Cerebellar nuclear complex (tissue), 1 donor: ENCODE measurements around the gene RTN1.

Experiments used
- DNase-seq, 2 experiments: peaks; one replicate each; lab custom pipeline; 2025; lab: John Stamatoyannopoulos, UW

RTN1 gene

DNA sequence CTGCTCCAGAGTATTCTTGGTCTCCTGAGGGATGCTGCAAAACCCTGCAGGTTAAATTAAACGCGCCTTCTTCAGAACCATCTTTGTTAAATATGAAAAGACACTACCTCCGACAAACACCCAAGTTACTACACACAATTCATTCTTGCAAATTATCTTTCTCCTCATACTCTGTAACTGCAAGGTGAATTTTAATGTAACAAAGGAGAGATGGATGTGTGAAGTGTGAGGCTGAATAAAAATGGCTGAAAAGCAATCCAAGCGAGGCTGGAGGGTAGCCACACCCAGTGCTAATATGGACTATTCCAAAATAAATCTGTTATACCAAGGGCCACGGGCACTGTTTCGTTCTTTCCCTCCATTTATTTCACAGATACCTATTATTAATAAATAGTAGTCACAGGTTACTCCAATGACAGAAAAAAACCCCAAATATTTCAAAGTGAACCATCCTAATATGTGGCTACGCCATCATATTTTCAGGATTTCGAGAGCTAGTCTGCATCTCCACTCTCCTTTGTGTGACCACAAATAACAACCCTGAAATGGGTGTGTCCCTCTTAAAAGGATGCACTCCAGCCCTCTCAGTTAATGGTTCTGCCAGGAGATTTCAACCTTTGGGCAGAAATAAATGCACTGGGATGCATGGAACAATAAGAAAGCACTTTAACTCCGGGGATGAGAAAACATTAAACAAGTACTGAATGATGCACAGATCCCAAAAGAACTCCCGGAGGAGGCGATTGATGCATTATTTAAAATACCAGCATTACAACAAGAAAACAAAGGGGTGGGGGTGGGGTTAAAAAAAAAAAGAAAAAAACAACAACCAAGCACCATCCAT lies 240.9 kb downstream of the RTN1 start:
- peak in 1 of 2 experiments; percentile 71 for DNase-seq

DNA sequence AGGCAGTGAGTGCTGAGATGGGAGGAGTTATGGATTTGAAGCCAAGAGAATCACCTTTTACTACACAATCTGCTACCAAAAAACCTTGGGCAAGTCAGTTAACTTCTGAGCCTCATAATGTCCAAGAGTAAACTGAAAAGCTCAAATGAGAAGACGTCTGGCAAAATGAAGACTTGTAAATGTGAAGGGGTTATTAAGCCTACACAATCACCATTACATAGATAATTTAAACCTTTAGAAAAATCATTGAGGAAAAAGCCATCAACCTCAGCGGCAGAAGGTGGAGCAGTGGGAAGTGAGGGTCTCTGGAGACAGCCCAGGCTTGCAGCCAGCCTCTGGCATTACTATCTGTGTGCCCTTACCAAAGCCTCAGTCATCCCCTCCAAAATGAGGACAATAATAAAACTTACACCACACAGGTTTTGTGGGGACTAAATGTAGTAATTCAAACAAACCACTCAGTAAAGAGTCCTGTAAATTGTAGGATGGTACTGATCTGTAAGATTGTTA lies 243.5 kb downstream of the RTN1 start:
- peak in 1 of 2 experiments; percentile 49 for DNase-seq

DNA sequence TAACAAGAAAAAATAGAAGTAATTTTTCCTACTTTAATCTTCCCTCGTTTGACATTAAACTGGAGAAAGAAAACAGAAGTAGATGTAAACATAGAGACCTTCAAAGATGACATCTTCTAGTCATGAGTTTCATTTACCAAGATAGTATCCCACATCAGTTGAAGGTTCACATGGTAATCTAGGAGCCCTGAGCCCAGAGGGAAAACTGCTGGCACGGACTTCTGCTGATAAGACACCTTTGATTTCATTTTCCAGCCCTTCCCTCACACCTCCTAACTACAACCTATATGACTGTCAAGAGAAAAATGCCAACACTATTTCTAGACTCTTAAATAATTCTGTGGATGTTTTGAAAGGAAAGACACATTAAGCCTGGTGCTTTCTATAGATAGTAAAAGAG lies 247.9 kb downstream of the RTN1 start:
- DNase-seq = no peak

DNA sequence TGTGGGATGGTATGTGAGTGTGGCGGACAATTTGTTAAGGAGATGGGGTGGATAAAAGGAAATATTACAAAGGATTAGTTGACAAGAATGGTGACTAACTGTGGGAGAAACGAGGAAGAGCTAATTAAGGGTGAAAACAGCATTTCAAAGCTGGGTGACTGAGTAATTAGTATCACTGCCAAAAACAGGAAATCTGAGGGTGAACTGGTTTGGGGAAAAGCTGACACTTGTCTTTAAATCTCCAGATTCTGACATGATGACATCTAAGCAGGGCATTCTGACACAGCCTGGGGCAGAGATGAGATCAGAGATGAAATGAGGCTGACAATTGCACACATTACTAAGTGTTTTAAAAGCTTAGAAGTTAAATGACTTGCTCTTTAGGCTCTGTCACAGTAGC lies 251.5 kb downstream of the RTN1 start:
- DNase-seq = no peak

DNA sequence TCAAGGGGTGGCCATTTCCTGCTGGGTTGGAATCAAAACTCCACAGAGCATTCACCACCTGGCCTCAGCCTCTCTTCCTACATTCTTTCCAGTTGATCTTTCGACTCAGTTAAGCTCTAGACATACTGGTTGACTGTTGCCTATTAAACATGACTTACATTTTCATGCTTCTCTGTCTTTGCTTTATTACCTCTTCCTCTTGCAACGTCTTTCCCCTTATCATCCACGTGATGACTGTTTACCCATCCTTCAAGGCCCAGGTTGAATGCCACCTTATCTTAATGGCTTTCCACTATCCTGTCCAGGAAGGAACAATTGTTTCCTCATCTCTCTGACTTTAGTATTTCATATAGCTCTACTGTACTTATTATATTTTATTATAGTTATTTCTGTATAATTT lies 269.5 kb downstream of the RTN1 start:
- no peak for DNase-seq

DNA sequence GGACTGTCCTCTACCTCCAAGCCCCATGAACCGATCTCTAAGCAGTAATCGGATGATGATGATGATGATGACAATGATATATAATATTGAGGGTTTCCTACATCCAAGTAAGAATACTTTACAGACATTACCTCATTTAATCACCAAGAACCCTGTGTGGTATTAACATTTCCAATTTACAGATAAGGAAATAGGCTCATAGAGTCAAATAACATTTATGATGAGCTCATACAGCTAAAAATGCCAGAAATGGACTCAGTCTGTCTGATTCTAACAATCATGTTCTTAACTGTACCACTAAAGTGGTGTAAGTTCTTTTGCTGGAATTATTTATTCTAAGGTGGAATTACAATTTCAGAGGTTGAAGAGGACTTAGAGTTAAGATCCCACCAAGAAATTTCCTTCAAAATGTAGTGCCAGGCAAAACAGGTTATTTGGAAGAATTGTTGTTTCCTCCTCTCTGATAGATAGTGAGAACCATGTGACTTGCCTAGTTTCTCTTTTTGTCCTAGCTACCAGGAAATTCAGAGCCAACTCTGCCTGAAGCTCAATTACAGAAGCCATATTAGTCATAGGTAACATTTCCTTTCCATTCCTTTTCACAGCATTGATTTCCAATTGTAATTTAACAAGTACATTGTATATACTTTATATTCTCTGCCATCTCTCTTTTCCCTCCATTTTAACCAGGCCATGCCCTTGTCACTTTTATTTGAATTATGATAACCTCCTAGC lies 270.2 kb downstream of the RTN1 start:
- no peak for DNase-seq

DNA sequence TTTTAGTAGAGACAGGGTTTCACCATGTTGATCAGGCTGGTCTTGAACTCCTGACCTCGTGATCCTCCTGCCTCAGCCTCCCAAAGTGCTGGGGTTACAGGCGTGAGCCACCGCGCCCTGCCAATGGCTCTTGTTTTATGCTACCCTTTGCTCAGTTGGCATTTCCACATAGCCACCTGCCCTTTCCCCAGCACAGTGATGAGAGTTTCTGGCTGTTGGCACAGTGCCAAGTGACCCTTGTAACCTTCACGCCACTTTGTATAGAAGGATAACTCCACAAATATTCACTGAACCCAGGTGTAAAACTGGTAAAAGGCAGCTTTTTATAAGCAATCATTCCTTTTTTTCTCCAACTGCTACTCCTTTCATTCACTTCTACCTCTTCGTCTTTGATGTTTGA lies 275.5 kb downstream of the RTN1 start:
- no peak for DNase-seq

DNA sequence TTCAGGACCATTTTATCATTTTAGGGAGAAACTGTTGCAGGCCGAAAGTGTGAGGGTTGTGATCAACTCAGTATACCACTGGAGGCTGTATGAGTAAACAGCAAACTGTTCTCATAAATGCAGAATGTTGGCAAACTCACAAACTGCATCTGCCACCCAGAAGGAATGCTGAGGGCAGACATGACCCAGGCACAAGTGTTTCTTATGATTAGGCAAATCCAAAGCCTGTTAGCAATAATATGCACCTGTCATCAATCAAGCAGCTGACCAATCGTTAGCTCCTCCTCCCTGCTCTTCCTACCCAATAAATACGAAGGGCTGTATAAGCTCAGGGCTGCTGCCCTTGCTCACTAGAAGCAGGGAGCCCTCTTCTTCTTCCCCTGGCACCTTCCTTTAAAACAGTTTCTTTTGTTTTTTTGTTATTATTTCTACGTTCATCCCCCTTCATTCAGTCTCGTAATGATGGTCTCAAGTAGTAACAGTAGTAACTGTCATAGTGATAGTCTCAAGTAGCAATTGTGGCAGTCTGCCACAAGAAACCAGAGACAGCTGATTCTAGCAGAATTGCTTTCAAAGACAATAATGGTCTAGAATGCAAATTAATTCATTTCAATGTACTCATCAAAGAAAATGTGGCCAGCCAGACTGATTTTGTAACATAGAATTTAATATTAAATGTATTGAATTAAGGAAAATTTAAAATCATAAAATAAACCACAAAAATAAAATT lies 278.8 kb downstream of the RTN1 start:
- no peak for DNase-seq

DNA sequence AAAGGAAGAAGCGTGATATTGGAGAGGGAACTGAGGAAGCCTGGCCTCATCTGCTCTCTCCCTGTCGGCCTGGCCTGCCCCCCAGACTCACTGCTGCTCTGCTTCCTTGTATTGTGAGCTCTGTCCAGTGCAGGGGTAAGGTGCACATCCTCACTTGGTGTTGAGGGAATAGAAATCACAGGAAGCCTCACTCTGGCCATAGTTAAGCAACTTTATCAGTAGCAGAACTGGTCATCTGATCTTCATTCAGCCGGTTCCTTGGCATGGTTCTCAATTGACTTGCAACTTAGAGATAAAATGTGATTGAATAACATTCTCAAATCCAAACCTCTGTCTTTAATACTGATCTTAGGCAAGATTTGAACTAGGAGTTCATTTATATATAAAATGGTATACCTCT lies 282.5 kb downstream of the RTN1 start:
- no peak for DNase-seq

DNA sequence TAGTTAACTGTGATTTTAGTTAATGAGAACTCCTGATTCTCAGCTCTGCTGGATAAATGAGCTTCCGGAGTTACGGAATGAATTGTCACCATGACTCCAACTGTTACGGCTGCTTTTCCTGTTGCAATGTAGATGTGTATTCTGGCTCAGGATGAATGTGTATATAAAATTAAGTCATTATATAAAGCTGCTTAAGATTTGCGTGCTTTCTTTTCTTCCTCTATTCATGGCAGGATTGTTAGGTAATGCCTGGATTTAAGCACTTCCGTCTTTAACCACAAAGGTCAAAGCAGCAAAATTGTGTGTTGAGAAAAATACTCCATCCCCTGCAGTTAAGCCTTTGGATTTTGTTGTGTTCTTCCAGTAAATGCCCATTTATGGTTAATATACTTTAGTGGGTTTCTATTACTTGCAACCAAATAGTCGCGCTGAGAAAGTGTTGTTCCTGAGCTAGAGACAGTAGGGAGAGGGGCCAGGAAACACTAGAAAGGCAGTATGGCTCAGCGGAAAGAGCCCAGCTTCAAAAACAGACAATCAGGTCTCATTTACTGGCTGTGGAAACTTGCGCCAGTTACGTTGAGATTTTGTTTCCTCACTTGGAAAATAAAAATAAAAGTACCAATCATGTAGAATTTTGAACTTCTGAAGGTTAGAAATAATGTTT lies 284.6 kb downstream of the RTN1 start:
- DNase-seq = no peak

DNA sequence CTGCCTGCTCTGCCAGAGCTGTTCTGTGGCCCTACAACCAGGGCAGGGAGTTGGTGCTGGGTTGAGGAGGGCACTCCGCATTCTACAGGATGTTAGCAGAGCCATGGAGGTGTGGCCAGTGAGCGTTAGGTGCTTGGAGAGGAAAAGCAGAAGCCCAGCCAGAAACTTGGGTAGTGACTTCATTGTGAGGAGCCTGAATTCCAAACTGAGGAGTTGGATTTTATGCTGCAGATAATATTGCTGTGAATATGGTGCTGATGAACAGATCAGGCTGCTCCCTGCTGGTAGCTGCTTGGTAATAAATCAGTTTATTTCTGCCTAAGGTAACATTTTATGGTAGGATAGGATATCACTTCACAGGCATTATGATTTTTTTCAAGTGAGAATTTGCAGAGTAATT lies 286.8 kb downstream of the RTN1 start:
- DNase-seq = no peak

DNA sequence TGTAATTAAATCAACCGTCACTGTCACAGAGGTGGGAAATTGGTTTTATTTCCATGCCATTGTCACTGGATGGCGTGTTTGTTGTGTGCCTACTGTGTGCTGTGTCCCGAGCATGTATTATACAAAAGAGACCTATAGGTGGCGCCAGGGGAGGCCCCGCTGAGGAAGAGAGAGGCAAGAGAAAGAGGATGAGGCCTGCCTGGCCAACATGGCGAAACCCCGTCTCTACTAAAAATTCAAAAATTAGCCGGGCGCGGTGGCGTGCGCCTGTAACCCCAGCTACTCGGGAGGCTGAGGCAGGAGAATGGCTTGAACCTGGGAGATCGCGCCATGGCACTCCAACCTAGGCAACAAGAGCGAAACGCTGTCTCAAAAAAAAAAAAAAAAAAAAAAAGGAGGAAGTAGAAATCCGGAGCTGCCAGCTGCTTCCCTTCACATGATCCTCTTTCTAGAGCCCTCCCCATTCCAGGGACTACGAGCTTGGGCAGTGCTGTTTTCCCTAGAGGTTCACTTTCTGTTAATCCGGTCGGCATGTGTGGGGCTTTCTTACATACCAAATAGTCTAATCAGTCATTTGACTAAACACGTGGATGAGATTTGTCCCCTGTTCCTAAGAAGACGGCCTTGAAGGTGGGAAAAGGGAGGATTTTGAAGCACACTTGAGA lies 287.6 kb downstream of the RTN1 start:
- DNase-seq = no peak

DNA sequence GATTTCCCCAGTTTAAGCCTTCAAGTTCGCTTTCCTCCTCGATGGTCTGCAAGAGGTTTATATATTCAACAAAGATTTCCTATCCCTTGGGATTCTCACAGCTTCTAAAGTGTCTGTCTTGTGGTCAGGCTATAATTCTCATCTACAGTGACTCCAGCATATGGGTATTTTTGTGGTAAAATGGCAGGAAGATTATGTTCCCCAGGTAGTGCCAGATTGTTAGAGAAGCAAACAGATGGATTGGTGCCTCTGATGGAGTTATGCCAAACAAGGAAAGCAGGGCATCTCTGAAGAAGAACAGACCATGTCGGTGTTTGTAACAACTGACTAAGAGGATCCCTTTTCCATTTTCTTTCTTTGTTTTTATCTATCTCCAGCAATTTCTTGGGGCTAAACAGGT lies 288.4 kb downstream of the RTN1 start:
- peak; percentile 40 to 85 for DNase-seq

DNA sequence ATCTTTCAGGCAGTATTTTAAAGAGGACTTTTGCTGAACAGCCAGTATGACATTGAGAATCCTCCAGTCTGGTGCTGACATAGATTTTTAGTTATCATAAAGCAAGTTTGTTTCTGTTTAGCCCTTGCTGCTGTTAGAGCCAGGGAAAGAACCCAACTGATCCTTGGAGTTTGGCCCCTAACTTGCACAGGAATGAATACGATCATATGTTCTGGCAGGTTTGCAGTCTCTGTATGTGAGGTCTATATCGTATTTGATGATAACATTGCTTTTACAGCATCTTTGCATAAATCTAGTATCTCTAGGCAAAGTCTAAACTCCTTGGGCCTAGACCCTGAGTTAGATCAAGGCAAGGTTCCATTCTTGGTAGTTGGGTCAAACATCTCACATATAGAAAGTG lies 289.7 kb downstream of the RTN1 start:
- DNase-seq = no peak

DNA sequence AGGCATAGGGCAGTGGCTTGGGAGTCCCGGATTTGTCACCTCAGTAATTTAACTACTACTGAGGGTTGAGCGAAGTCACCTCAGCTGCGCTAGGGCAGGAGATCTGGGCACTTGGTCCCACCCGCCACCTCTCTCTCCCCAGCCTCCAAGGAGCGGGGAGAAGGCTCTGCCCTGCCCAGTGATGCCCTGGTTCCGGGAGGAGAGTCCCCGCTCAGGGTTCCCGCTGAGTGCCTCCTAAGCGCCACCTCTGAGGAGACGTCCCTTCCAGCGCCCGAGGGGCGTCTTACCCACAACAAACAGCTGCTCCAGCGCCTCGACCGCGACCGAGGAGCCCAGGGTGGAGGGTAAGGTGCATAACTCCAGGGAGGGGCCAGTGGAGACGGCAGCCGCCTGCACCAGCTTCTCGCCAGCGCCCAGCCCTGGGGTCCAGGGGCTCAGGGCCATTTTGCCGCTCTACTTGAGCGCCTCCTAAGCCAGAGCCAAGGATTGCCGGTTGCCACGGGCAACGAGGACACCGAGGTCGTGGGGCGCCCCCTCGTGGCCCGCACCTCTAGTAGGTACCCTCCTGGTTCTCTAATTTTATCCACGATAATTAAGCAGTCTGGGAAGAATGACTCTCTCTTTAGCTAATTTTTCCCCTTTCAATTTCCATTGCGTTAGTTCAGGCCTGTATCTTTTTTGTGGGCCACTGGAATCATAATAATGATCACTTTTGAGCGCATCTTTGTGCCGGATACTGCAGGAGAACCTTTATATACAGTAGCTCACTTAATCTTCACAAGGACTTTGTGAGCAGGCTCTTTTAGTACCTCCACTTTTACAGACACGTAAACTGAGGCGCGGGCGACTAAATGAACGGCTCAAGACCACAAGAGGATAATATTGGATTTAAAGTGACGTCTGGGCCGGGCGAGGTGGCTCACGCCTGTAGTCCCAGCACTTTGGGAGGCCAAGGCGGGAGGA lies 294.0 kb downstream of the RTN1 start, which contains the start of gene CCDC175:
Gene CCDC175 (minus strand): TSS at position 481 of the 963 bp plus-strand sequence. CDS start 37 bp downstream, at position 444.
- peak; percentile 56 to 84 for DNase-seq

DNA sequence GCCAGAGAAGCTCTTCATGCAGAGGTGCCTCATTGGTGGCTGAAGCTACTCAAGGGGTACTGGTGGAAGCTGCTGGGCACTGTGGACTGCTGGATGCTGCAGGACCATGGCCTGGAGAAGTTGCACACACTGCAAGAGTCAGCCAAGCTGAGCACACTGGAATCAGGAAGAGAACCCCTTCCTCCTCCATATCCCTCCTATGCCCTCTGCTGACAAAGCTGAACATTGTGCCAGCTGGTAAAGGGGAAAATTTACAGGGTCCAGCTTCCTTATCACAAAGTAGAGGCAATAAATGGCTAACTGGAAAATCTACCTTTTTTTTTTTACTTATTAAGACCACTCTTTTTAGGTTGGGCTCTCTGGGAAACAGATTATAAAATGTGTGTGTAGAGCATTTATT lies 300.5 kb downstream of the RTN1 start:
- no peak for DNase-seq

DNA sequence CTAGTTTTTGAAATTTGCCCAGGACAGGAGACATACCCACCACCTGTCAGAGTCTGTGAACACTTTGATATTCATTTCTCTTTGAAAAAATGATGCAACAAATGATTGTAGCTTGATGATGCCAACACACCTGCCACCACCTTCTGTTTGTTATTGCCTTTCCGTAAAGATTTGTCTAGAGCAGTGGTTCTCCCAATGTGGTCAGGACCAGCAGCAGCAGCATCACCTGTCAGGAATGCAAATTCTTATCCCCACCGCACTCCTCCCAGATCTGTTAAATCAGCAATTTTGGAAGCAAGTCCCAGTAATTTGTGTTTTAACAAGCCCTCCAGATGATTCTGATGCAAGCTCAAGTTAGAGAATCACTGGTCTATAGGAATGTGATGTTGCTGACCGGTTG lies 303.9 kb downstream of the RTN1 start:
- peak; percentile 1 to 18 for DNase-seq

DNA sequence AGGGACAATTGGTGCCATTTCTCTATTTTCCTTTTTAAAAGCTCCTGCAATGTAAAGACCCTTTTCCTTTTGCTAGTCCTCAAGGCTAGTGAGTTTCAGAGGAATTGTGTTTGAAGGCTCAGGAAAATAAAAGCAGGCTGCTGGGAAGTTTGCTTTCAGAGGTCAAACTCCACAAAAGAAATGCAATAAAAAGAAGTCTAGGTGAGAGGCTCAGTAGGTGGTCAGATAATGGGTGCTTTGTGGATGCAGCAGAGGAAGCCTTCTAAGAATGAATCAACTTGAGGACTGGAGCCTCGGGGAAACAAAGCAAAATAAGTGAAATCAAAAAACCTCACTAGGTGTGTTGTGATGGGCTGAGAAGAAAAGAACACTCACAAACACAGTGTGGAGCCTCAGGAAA lies 304.3 kb downstream of the RTN1 start:
- DNase-seq = no peak

DNA sequence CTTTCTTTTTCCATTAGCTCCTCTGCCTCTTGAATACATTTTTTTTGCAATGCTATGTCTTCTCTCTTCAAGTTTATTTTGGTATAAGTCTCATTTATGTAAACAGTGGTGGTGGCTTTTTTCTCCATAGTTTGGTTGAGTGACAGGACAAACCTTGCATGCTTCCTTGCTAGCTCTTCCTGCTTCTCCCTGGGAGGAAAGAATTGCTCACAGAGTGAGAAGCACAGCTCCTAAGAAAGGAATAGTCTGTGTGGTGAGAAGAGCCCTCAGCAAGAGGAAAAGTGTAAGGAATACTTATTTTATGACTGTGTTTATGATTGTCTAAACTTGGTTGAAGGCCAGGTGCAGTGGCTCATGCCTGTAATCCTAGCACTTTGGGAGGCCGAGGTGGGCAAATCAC lies 305.5 kb downstream of the RTN1 start:
- no peak for DNase-seq

DNA sequence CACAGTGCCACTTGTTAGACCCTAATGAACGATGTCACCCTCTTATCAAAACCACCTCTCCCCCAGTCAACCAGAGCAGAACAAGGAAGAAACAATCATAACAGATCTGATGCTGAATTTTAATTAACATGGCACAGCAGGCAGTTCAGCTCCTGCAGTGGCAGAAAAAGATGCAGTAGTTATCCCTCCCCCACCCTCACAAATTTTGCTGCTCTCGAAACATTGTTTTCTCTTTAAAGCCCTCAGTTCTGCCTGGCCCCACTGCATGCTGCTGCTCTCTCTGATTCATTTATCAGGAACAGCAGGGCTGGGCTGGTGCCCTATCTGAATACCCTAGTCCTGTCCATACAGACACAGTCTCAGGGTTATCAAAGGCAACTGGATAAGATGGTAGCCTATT lies 306.2 kb downstream of the RTN1 start:
- peak in 1 of 2 experiments; percentile 32 for DNase-seq
